Pancreas (tissue), 10 donors: ENCODE results near the gene CCDC148. TPM values are rescaled to one million over a fixed set of nuclear protein-coding genes. Genes with fewer than 3 reads are reported as not detected.
A peak's percentile ranks its signal among the peaks of the same experiment; 100 is the strongest.

Experiments used
- ATAC-seq, 4 donors: fragments of 200-7000 bp; cut with Tn5 transposase; one replicate each; pipeline versions ENCODE4 v1.8.0 to v1.9.1; 2020; ENCODE audit warnings: mild to moderate bottlenecking in 4 of 4, moderate library complexity in 4 of 4
- DNase-seq, 6 donors: peaks; one replicate each; pipeline ENCODE4 v3.0.0-alpha.2; 2020
- FAIRE-seq: peaks from 2 replicates; lab custom pipeline; 2012; peaks lifted over from hg19 to GRCh38; lab: Jason Lieb, UNC
- H3K27ac ChIP-seq, 4 donors: fragments of 200-600 bp; sonication (generic); 1 replicate in 3 of 4; 2 replicates in 1 of 4; pipeline versions ENCODE4 v1.5.0 to v1.8.0; 2020
- H3K27me3 ChIP-seq, 4 donors: fragments of 200-600 bp; one replicate each; pipeline ENCODE4 v1.8.0; 2021
- H3K36me3 ChIP-seq, 3 donors: fragments of 200-600 bp; sonication (generic) in 1 of 3; one replicate each; pipeline versions ENCODE4 v1.5.0 to v1.8.0; 2020 to 2021
- H3K4me1 ChIP-seq, 3 donors: fragments of 200-600 bp; one replicate each; pipeline ENCODE4 v1.8.0; 2021
- H3K4me3 ChIP-seq, 4 donors: fragments of 200-600 bp; sonication (generic) in 2 of 4; one replicate each; pipeline versions ENCODE4 v1.5.0 to v1.8.0; 2020 to 2021
- H3K9me3 ChIP-seq, 4 donors: fragments of 200-600 bp; one replicate each; pipeline ENCODE4 v1.8.0; 2021
- WGBS, 2 donors: extraction: QIAGEN DNeasy Blood & Tissue Kit; methylation state at CpG; one replicate each; pipeline ENCODE4 v1.1.7; 2013; 5-methylcytosine and 5-hydroxymethylcytosine counted together
- intact Hi-C, 3 donors: fragments of 100-400 bp; cut with DNase I; formaldehyde crosslinking; loops; one replicate each; pipeline versions ENCODE4 v1.11.1 to v1.14.2; 2022
- polyA plus RNA-seq, 2 donors: library from polyadenylated mRNA; stranded (reverse); fragments of 200-250 nt; gene quantifications; one replicate each; pipeline ENCODE4 v1.2.3, GENCODE V29; 2013
- total RNA-seq, 6 donors: library from RNA; stranded (reverse); fragmentation: NEBNext Ultra II Directional in 4 of 6; extraction: Animal tissue kit (Norgen Biotek cat#: 25700) in 4 of 6; gene quantifications; one replicate each; pipeline versions ENCODE4 v1.2.1 to v1.2.4, GENCODE V29; 2021 to 2023
- TF ChIP-seq, protein P1 (sequence below), 4 donors: fragments of 200-600 bp; sonication (generic) in 3 of 4; IDR thresholded peaks; one replicate each; pipeline versions ENCODE4 v1.5.0 to v1.8.0; 2021; ENCODE audit warnings: antibody characterized with exemption in 4 of 4
- donor health status: healthy with polysubstance abuse.
- donor health status: DM: no; HTN: no; CAD: no; lungs with moderate emphysema.
- donor health status: DM: no; HTN: no; CAD: no.
- donor health status: control.
- donor health status: control.
- donor health status: Bipolar disorder and iron deficiency.
- donor health status: DM: yes; HTN: yes; CAD: no.
- donor health status: DM: no; HTN: no; CAD: no.
- donor health status: DM: no; HTN: no; CAD: no.
- donor health status: DM: yes; HTN: yes; CAD: no.

The CCDC148 gene
- total and polyA plus RNA-seq, 8 donors: 0.38 to 1.5 (median 0.79) TPM

DNA sequence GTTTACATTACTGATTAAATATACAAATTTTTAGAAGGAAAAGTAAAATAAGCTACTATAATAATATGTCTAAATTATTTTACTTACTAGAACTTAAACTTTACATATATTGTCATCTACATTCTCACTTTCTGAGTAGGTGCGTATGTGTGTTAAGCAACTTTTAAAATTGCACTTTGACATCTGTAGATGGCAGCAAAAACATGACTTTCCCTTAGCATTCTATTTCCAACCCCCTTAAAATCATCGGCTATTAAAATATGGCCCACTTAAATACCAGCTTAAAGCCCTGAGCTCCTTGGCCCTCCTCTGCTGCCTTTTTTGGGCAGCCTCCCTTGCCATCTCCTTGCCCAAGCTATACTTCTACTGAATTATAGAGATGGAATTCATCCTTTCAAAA lies 276.9 kb downstream of the CCDC148 start:
- ATAC-seq: peak in 2 of 4 donors; percentile 41 to 42

GRCh38 chr2:158178646-158179045 lies 277.9 kb downstream of the CCDC148 start:
- WGBS, 2 donors: 53 to 63% methylated on average over 3 of the region's 3 CpGs
- Histone ChIP-seq H3K4me1 (no peaks in the 10 kb centered on the region), H3K27me3 (no peaks in the 10 kb centered on the region), H3K4me3 (no peak overlapping the region), H3K9me3 (no peaks in the 10 kb centered on the region), H3K36me3 (no peaks in the 10 kb centered on the region), H3K27ac (no peak overlapping the region)
- FAIRE-seq (no peak), ATAC-seq (no peak), DNase-seq (no peak)
- TF ChIP-seq, protein P1, sequence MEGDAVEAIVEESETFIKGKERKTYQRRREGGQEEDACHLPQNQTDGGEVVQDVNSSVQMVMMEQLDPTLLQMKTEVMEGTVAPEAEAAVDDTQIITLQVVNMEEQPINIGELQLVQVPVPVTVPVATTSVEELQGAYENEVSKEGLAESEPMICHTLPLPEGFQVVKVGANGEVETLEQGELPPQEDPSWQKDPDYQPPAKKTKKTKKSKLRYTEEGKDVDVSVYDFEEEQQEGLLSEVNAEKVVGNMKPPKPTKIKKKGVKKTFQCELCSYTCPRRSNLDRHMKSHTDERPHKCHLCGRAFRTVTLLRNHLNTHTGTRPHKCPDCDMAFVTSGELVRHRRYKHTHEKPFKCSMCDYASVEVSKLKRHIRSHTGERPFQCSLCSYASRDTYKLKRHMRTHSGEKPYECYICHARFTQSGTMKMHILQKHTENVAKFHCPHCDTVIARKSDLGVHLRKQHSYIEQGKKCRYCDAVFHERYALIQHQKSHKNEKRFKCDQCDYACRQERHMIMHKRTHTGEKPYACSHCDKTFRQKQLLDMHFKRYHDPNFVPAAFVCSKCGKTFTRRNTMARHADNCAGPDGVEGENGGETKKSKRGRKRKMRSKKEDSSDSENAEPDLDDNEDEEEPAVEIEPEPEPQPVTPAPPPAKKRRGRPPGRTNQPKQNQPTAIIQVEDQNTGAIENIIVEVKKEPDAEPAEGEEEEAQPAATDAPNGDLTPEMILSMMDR (IDR thresholded peaks at IDR 0.05): no peak
- intact Hi-C loops: no loop called here

More for the DNA sequence above, 276.9 kb downstream of the CCDC148 start:
- H3K9me3 ChIP-seq: no peaks in the 10 kb centered on the region
- H3K4me3 ChIP-seq: no peak overlapping the region
- H3K27me3 ChIP-seq: no peaks in the 10 kb centered on the region
- WGBS, 2 donors: 39 to 45% methylated on average over 2 of the region's 2 CpGs
- no peak for DNase-seq
- FAIRE-seq: no peak
- no peak overlapping the region for H3K27ac ChIP-seq
- intact Hi-C loops: loop anchor here in 1 of 3 donors (10.0 kb wide), 1 partner anchor 565 kb away; no protein-coding TSS in a partner anchor
- H3K36me3 ChIP-seq: no peaks in the 10 kb centered on the region
- TF ChIP-seq, protein P1 (IDR thresholded peaks at IDR 0.05): no peak
- H3K4me1 ChIP-seq: no peaks in the 10 kb centered on the region

GRCh38 chr2:158174956-158175355 lies 281.6 kb downstream of the CCDC148 start:
- Histone ChIP-seq H3K4me1 (no peaks in the 10 kb centered on the region), H3K27ac (no peak overlapping the region), H3K9me3 (no peaks in the 10 kb centered on the region), H3K4me3 (no peak overlapping the region), H3K36me3 (no peaks in the 10 kb centered on the region), H3K27me3 (no peaks in the 10 kb centered on the region)
- ATAC-seq (no peak), DNase-seq (no peak), FAIRE-seq (no peak)
- intact Hi-C loops: no loop called here
- WGBS, 2 donors: 87 to 92% methylated on average over 5 of the region's 5 CpGs
- TF ChIP-seq, protein P1 (IDR thresholded peaks at IDR 0.05): no peak

DNA sequence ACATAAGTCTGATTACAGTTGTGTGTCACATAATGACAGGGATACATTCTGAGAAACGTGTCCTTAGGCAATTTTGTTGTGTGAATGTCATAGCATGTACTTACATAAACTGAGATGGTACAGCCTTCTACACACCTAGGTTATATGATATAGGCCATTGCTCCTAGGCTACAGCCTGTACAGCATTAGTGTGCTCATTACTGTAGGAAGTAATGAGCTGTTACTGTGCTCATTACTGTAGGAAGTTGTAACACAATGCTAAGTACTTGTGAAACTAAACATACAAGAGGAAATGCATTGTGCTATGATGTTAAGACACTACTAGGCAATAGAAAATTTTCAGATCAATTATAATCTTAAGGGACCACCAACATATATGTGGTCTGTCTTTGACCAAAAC lies 282.1 kb downstream of the CCDC148 start:
- DNase-seq (no peak), ATAC-seq (no peak), FAIRE-seq (no peak)
- Histone ChIP-seq H3K27me3 (no peaks in the 10 kb centered on the region), H3K27ac (no peak overlapping the region), H3K36me3 (no peaks in the 10 kb centered on the region), H3K9me3 (no peaks in the 10 kb centered on the region), H3K4me3 (no peak overlapping the region), H3K4me1 (no peaks in the 10 kb centered on the region)
- WGBS, 2 donors: 60 to 68% methylated on average over 1 of the region's 1 CpG
- intact Hi-C loops: no loop called here
- TF ChIP-seq, protein P1 (IDR thresholded peaks at IDR 0.05): no peak

- ATAC-seq (no peak), DNase-seq (no peak), FAIRE-seq (no peak)
- Histone ChIP-seq H3K4me1 (no peaks in the 10 kb centered on the region), H3K9me3 (no peaks in the 10 kb centered on the region), H3K27ac (no peak overlapping the region), H3K4me3 (no peak overlapping the region), H3K27me3 (no peaks in the 10 kb centered on the region), H3K36me3 (no peaks in the 10 kb centered on the region)
- intact Hi-C loops: no loop called here
- TF ChIP-seq, protein P1 (IDR thresholded peaks at IDR 0.05): no peak
- 31 to 42% methylated on average over 2 of the region's 2 CpGs for WGBS, 2 donors
These were observed 283.8 kb downstream of the CCDC148 start for GRCh38 chr2:158172719-158173118.
